ENCODE measurements around the gene SUSD6. TPM values are rescaled to one million over a fixed set of nuclear protein-coding genes. Genes with fewer than 3 reads are reported as not detected.

SUSD6 gene
- total RNA-seq, 1 experiment from 2014 or later, result 21.5 TPM

DNA sequence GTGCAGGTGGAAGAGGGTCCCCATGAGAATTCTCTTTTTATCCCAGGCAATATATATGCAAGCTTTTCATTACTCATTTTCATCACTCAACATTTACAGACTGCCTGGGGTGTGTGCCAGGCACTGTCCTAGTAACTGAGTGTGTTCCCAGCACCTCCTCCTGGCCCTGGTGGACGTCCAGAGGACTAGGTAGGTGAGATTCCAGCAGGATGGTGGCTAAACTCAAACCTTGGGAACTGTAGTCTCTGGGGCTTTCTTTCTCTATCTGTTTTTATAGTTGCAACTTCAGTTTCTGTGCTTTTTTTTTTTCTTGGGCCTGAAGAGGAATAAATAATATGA is 63.8 kb downstream of the SUSD6 start:
- BruUV-seq (replicated peaks), result no TSS peak
- no peaks in the 10 kb centered on the region for H3K9me3 ChIP-seq
- no peaks in the 10 kb centered on the region; the same call in 1 of the 2 replicates for H3K4me1 ChIP-seq
- H3K36me3 ChIP-seq (ENCODE audit: control insufficient read depth, insufficient read depth, low read length), result no peaks in the 10 kb centered on the region; the same call in 1 of the 2 replicates
- DNase-seq, result no peak
- H3K4me3 Mint-ChIP-seq (ENCODE audit: unreplicated experiment), result no peak overlapping the region
- ChIA-PET POLR2A (no interaction called here), CTCF (no interaction called here)
- no peaks in the 10 kb centered on the region for H3K27me3 Mint-ChIP-seq (ENCODE audit: insufficient read depth, unreplicated experiment)
- TF ChIP-seq CTCF (IDR thresholded peaks at IDR 0.05; ENCODE audit: insufficient read depth in 1 of 2, low read depth in 1 of 2, low read length in 1 of 2, severe bottlenecking in 1 of 2, unreplicated experiment in 1 of 2), result no peak
- H3K27me3 ChIP-seq (replicated peaks; ENCODE audit: control insufficient read depth, insufficient read depth, low read length), result no peaks in the 10 kb centered on the region
- no peak overlapping the region for H3K4me3 ChIP-seq (ENCODE audit: low read depth, low read length)
- no peak overlapping the region for H3K27ac Mint-ChIP-seq (ENCODE audit: unreplicated experiment)
- no peaks in the 10 kb centered on the region for H3K36me3 Mint-ChIP-seq (ENCODE audit: insufficient read depth, unreplicated experiment)
- intact Hi-C loops (cut with micrococcal nuclease; ENCODE audit: unreplicated experiment), result no loop called here
- H3K4me1 Mint-ChIP-seq (ENCODE audit: low read depth, unreplicated experiment), result no peaks in the 10 kb centered on the region
- H3K9me3 Mint-ChIP-seq (ENCODE audit: unreplicated experiment), result no peaks in the 10 kb centered on the region

GRCh38 chr14:69675877-69676416 is 64.6 kb downstream of the SUSD6 start:
- Histone ChIP-seq H3K9me3 (no peaks in the 10 kb centered on the region), H3K27me3 (replicated peaks; ENCODE audit: control insufficient read depth, insufficient read depth, low read length) (no peaks in the 10 kb centered on the region), H3K4me1 (no peaks in the 10 kb centered on the region), H3K36me3 (ENCODE audit: control insufficient read depth, insufficient read depth, low read length) (no peaks in the 10 kb centered on the region; the same call in 1 of the 2 replicates), H3K4me3 (ENCODE audit: low read depth, low read length) (no peak overlapping the region)
- H3K27ac Mint-ChIP-seq (ENCODE audit: unreplicated experiment), result no peak overlapping the region
- CTCF ChIA-PET, result no interaction called here
- H3K9me3 Mint-ChIP-seq (ENCODE audit: unreplicated experiment), result no peaks in the 10 kb centered on the region
- POLR2A ChIA-PET, result no interaction called here
- DNase-seq, result no peak
- no TSS peak for BruUV-seq (replicated peaks)
- intact Hi-C loops (cut with micrococcal nuclease; ENCODE audit: unreplicated experiment), result no loop called here
- H3K4me3 Mint-ChIP-seq (ENCODE audit: unreplicated experiment), result no peak overlapping the region
- no peaks in the 10 kb centered on the region for H3K36me3 Mint-ChIP-seq (ENCODE audit: insufficient read depth, unreplicated experiment)
- no peak for TF ChIP-seq CTCF (IDR thresholded peaks at IDR 0.05; ENCODE audit: insufficient read depth in 1 of 2, low read depth in 1 of 2, low read length in 1 of 2, severe bottlenecking in 1 of 2, unreplicated experiment in 1 of 2)
- no peaks in the 10 kb centered on the region for H3K27me3 Mint-ChIP-seq (ENCODE audit: insufficient read depth, unreplicated experiment)
- no peaks in the 10 kb centered on the region for H3K4me1 Mint-ChIP-seq (ENCODE audit: low read depth, unreplicated experiment)

- Mint-ChIP-seq H3K27ac (ENCODE audit: unreplicated experiment) (no peak overlapping the region), H3K9me3 (ENCODE audit: unreplicated experiment) (no peaks in the 10 kb centered on the region), H3K4me3 (ENCODE audit: unreplicated experiment) (no peak overlapping the region), H3K4me1 (ENCODE audit: low read depth, unreplicated experiment) (no peaks in the 10 kb centered on the region), H3K36me3 (ENCODE audit: insufficient read depth, unreplicated experiment) (no peaks in the 10 kb centered on the region), H3K27me3 (ENCODE audit: insufficient read depth, unreplicated experiment) (no peaks in the 10 kb centered on the region)
- Histone ChIP-seq H3K9me3 (no peaks in the 10 kb centered on the region), H3K27me3 (replicated peaks; ENCODE audit: control insufficient read depth, insufficient read depth, low read length) (no peaks in the 10 kb centered on the region), H3K4me1 (no peaks in the 10 kb centered on the region), H3K4me3 (ENCODE audit: low read depth, low read length) (no peak overlapping the region), H3K36me3 (ENCODE audit: control insufficient read depth, insufficient read depth, low read length) (no peaks in the 10 kb centered on the region; the same call in 1 of the 2 replicates)
- no TSS peak for BruUV-seq (replicated peaks)
- ChIA-PET CTCF (no interaction called here), POLR2A (no interaction called here)
- DNase-seq, result no peak
- no peak for TF ChIP-seq CTCF (IDR thresholded peaks at IDR 0.05; ENCODE audit: insufficient read depth in 1 of 2, low read depth in 1 of 2, low read length in 1 of 2, severe bottlenecking in 1 of 2, unreplicated experiment in 1 of 2)
- intact Hi-C loops (cut with micrococcal nuclease; ENCODE audit: unreplicated experiment), result no loop called here
Measured at GRCh38 chr14:69676723-69677122, 65.3 kb downstream of the SUSD6 start.

Data from Caco-2 (cell line).